ENCODE data around the gene ARFGEF3. TPM values are rescaled to one million over a fixed set of nuclear protein-coding genes. Genes with fewer than 3 reads are reported as not detected.
"Not testable (repeated sequence)": the region's sequence is repeated elsewhere in the genome, so short reads cannot be mapped to it uniquely, and the experiment has no call there.

The ARFGEF3 gene
- total and polyA plus RNA-seq, 8 donors, result 5.8 to 22.6 (median 8.1) TPM

- no peak overlapping the region for H3K4me3 ChIP-seq
- H3K4me1 ChIP-seq, result no peaks in the 10 kb centered on the region
- DNase-seq (no peak), ATAC-seq (no peak)
- peaks cover 0 to 9% of the 10 kb centered on the region in 2 donors for H3K36me3 ChIP-seq
- H3K9me3 ChIP-seq, result no peaks in the 10 kb centered on the region
- H3K27me3 ChIP-seq, result no peaks in the 10 kb centered on the region
- H3K27ac ChIP-seq, result no peak overlapping the region
- intact Hi-C loops (cut with DNase I), result no loop called here
- TF ChIP-seq CTCF (IDR thresholded peaks at IDR 0.05), result no peak
Measured at GRCh38 chr6:138285800-138286199, 124.1 kb downstream of the ARFGEF3 start.

GRCh38 chr6:138286698-138287097 lies 125.0 kb downstream of the ARFGEF3 start:
- intact Hi-C loops (cut with DNase I), result no loop called here
- ATAC-seq, result no peak
- H3K4me1 ChIP-seq, result no peaks in the 10 kb centered on the region

GRCh38 chr6:138287144-138287955 lies 125.6 kb downstream of the ARFGEF3 start:
- DNase-seq (peak in 3 of 4 donors; percentile 14 to 62 (median 50)), ATAC-seq (peak; percentile 96)
- H3K4me1 ChIP-seq, result no peaks in the 10 kb centered on the region
- no peak overlapping the region for H3K4me3 ChIP-seq
- no peaks in the 10 kb centered on the region for H3K27me3 ChIP-seq
- H3K36me3 ChIP-seq, result peaks cover 0 to 11% of the 10 kb centered on the region in 2 donors
- H3K27ac ChIP-seq, result no peak overlapping the region
- intact Hi-C loops (cut with DNase I), result no loop called here
- peak; percentile 43 to 63 for TF ChIP-seq CTCF (IDR thresholded peaks at IDR 0.05)
- H3K9me3 ChIP-seq, result no peaks in the 10 kb centered on the region

More at GRCh38 chr6:138286698-138287097, 125.0 kb downstream of the ARFGEF3 start:
- peak in 1 of 4 donors; percentile 64 for DNase-seq
- H3K27ac ChIP-seq, result no peak overlapping the region
- no peaks in the 10 kb centered on the region for H3K27me3 ChIP-seq
- H3K4me3 ChIP-seq, result no peak overlapping the region
- H3K36me3 ChIP-seq, result peaks cover 0 to 10% of the 10 kb centered on the region in 2 donors
- no peak for TF ChIP-seq CTCF (IDR thresholded peaks at IDR 0.05)
- H3K9me3 ChIP-seq, result no peaks in the 10 kb centered on the region

GRCh38 chr6:138288428-138289085 lies 126.8 kb downstream of the ARFGEF3 start:
- H3K4me3 ChIP-seq; H3K27me3 ChIP-seq; H3K27ac ChIP-seq; ATAC-seq; H3K4me1 ChIP-seq; intact Hi-C loops (cut with DNase I); DNase-seq; H3K9me3 ChIP-seq: not testable (repeated sequence)
- H3K36me3 ChIP-seq, result peaks cover 0 to 18% of the 10 kb centered on the region in 2 donors

GRCh38 chr6:138289739-138290138 lies 128.0 kb downstream of the ARFGEF3 start:
- Histone ChIP-seq H3K4me1 (no peaks in the 10 kb centered on the region), H3K27ac (no peak overlapping the region), H3K9me3 (no peaks in the 10 kb centered on the region), H3K36me3 (peaks cover 0 to 18% of the 10 kb centered on the region in 2 donors), H3K4me3 (no peak overlapping the region), H3K27me3 (no peaks in the 10 kb centered on the region)
- DNase-seq, result no peak
- intact Hi-C loops (cut with DNase I), result no loop called here
- TF ChIP-seq CTCF (IDR thresholded peaks at IDR 0.05), result no peak
- no peak for ATAC-seq
